GM19240 (cell line): Measurements from ENCODE around the gene RNF141.

Experiments used
- DNase-seq: peaks from one replicate; pipeline ENCODE4 v3.0.0; 2011; ENCODE audit warnings: low spot score; ENCODE audit not compliant: insufficient read length

Gene RNF141

DNA sequence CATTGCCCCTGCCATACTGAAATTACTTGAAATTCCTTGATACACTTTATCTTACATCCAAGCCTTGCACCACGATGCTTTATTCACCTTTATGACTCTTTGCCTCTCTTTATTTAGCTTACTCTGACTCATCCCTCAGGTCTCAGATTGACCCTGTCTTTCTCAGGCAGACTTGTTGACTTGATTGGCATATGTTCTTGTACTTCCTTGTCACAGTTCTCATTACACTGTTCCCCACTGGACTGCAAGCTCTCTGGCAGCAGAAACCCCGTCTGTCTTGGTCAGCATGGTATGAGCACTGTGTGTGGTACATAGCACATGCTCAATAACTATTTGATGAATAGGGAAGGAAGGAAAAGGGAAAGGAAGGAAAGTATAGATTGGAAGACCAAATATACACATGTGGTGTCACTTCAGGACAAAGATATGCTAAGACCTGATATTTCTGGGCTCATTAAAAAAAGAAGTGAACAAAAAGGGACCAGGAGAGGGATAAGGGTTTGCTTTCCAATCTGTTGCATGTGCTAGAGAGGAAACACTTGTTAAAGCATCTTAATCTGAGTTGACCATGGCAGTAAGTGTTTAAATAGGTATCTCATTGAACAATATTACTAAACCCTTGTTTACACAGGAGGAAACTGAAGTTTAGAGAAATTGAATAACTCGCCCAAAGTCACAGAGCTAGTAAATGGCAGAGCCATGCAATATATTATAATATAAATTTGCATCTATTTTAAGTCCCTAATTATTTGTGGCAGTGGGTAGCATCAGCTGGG, 20.2 kb upstream of the RNF141 start:
- DNase-seq = no peak

DNA sequence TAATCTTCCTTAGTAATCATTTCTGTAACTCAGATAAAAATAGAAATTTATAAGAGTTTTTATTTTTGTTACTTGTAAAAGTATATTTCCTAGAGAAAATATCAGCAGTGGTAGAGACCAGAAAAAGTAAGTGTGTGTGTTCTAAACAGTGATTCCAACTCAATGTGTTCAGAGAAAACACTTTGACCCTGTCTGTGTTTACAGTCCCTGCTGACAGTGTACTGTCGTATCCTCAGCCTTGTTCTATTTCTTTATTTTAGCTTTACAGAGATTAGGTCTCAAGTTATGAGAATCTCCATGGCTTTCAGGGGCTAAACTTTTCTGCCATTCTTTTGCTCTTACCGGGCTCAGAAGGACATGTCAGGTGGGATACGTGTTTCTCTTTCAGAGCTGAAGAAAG, 17.3 kb upstream of the RNF141 start:
- DNase-seq = no peak

DNA sequence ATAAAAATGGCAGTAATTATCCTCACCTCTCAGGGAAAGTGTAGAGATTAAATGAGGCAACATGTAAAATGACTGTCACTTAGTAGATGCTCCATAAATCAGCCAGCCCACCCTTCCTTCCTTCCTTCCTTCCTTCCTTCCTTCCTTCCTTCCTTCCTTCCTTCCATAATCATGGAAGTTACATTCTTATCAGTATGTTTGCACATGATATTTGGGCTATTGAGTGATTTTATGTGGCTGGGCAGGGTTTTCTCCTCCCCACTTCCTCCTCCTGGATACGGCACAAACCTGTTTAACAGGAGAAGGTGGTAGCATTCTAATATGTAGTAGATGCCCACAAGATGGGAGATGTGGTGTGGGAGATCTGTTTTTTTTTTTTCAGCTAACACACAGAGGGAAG, 15.6 kb upstream of the RNF141 start:
- DNase-seq = no peak

DNA sequence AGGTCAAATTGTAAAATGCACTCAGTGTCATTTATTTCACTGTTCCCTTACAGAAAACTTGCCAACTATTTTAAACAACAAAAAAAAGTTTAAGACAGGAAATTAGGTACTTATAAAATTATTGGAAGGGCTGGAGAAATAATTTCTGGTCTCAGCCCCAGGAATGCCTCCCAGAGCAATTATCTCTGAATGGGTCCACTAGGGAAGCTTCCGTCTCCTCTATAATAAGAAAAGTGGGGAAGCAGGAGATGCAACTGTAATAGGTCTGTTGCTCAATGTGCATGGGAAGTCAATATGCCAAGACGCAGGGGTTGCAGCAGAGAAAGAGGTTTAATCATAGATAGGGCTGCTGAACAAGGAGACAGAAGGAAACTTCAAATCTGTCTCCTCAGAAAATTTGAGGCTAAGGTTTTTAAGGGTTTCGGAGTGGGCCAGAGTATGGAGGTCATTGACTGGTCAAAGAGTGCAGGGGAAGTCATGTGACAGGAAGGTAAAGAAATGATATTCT, 10.9 kb upstream of the RNF141 start:
- DNase-seq = no peak

DNA sequence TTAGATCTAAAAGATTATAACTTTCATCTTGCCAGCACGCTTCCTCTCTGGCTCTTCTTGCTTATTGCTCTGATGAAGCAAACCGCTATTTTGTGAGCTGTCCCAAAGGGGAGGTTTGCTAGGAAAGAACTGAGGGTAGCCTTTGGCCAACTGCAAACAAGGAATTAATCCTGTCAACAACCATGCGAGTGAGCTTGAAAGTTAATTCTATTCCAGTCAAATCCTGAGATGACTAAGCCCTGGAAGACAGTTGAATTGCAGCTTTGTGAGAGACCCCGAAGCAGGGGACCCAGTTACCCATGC, 10.3 kb upstream of the RNF141 start:
- no peak for DNase-seq

DNA sequence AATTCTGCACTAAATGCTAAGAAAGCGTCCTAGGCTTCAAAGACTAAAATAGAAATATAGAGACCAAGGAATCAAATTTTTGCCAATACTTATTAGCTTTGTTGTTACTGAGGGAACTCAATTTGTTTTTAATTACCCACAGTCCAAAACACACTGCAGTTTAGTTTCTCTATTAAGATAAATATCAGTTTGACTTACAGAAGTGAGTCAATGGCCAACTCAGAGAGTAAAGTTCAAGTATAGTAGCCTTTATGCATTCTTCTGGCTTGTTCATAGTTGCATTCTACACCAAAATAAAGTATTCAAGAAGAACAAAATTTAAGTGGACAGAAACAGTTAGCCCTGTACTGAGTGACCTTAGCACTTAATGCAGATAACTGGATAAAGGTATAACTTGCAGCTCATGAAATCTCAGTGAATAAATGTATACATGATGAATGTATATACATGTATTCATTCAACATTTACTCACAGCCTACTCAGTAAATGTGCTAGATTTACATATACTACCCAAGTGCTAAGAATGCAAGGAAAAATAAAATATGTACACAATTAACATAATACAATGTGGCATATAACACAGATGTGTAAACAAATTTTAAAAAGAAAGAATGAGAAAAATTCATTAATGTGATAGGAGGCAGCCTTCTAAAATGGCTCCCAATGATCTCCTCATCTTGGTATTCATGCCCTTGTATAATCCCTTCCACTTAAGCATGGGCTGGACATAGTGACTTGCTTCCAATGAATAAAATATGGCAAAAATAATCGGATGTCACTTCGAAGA, 9.7 kb upstream of the RNF141 start:
- DNase-seq = no peak

DNA sequence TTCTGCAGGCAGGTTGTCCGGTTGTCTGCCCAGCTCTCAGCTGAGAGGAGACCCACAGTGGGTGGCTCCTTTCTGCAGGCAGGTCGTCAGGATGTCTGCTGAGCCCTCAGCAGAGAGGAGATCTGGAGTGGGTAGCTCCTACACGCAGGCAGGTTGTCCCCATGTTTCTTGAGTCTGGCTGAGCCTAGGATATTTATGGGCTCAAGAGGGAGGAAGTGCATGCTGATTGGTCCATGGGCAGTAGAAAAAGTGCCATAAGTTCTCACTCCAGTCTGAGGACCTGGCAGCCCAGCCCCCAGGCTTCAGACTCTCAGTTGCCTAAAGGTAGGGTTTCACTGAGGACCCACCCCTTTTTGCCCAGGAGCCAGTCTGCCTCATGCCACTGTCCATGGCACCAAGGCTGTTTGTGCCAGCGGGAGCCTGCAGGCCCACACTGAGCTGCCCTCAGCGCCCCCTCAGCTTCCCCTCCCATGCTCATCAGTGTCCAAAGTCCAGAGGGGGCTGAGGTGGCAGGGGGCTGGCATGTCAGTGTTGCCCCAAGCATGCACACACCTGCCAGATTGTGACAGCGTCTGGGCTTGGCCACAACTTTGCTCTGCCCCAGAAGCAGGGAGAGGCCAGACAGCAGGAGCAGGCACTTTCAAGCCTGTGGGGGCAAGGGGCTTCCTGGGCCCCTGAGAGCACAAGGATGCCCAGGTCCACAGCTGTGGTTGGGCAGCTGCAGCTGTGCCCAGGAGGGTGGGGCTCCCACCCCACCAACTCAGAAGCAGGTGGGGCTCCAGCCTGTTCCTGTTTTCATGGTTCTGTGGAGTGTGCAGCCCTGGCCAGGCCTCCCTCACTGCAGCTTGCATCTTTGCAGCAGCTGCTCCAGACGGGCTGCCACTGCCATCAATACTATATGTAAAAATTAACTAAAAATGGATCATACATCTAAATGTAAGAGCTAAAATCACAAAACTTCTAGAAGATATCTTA, 3.8 kb upstream of the RNF141 start:
- DNase-seq = no peak

DNA sequence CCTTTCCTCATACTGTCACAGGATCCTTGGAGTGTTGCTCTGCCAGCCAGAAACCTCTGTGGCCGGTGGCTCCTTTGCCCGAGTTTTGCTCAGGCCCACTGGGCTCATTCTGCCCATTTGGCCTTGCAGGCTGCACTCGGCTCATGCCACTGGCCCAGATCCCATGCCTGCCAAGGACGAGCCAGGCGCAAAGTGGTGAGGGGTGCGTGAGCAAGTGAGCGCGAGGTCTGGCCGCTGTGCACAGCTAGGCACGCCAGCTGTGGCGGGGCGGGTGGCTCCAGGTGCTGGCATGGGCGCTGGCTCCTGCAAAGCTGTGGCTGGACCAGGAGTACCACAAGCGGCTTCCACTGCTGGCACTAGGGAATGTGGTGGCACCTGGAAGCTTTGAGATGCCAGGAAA, 2.8 kb upstream of the RNF141 start:
- DNase-seq = no peak

DNA sequence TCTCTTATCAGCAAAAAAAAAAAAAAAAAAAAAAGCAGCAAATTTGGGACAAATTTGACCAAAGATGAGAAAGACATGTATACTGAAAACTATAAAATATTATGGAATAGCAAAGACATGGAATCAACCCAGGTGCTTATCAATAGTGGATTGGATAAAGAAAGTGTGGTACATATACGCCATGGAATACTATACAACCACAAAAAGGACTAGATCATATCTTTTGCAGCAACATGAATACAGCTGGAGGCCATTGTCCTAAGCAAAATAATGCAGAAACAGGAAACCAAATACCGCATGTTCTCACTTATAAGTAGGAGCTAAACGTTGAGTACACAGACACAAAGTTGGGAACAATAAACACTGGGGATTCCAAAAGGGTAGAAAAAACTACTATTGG, 1.8 kb upstream of the RNF141 start:
- no peak for DNase-seq

DNA sequence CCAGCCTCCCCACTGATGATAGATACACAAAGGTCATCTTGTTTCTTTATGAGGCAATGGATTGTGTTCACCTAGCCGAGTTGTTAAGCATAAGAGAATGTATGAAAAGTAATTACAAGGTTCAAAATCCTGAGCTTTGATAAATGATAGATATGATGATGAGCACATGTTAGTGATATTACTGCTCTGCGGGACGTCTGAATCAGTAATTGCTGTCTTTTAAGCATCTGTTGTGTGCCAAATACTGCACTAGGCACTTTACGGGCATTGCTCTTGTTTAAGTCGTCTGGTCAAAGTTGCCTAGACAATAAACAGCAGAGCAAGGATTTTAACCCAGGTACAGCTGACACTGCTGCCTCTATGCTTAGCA, 559 bp upstream of the RNF141 start:
- DNase-seq = no peak

DNA sequence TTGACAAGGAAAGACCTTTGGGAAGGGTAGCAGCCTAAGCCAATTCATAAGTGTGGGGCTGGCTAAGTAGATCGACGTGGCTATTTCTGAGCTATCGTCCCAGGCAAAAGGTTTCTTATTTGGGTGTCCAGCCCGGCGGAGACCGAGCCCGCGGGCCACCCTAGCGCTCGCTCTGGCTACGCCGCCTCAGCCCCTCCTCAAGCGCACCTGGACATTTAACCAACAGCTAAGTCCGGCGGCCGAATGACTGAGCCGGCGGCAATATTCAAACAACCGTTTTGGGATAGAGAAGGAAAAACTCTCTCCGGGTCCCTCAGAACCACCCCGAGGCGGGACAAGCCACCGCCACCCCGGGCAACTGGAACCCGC, 457 bp downstream of the RNF141 start:
- no peak for DNase-seq

DNA sequence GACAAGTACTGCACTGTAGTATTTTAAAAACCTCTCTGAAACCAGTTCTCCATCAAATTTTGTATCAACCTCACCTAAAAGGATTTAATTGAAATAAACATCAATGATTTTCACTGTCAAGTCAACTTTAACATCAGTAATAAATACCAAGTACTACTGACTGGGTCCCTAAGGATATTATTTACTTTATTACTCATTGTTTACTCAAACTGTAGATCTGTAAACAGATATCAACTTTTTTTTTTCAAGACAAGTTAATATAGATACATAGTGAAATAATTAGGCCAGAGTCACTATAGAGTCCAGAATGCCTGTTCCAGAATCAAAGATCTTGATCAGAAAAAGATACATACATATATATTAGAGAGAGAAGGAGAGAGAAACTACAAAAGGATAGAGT, 1.6 kb downstream of the RNF141 start:
- no peak for DNase-seq

DNA sequence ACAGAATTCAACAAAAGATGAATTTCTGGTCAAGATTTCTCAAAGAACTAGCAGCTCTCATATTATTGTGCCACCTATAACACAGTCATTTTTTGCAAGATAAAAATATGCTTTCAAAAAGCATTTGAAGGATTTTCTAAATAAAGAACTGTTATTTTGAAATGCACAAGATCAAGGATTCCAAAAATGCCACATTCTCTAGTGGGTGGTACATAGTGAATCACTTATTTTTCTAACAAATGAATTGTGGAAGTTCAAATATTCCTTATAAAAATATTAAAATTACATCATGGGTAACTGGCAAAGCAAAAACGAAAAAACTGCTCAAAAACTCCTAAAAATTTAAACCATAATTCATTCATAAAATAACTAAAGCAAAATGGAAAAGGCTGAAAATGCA, 2.1 kb downstream of the RNF141 start:
- DNase-seq = no peak

DNA sequence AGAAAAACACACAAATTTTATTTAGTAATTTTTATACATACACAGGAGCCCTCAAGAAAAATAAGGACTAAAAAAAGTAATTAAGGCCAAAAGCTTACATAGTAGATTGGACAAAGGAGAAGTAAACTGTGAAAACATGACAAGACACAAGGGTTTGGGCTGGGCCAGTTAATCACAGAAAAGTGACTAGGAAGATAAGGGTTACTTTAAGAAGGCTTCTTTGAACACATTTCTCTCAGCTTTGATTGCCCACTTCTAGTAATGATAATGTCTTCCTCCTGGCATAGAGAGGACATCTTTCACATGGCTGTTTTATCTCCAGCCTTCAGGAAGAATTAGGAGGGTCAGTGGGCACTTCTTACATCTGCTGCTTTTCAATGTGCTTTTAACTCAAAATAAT, 3.4 kb downstream of the RNF141 start:
- no peak for DNase-seq

DNA sequence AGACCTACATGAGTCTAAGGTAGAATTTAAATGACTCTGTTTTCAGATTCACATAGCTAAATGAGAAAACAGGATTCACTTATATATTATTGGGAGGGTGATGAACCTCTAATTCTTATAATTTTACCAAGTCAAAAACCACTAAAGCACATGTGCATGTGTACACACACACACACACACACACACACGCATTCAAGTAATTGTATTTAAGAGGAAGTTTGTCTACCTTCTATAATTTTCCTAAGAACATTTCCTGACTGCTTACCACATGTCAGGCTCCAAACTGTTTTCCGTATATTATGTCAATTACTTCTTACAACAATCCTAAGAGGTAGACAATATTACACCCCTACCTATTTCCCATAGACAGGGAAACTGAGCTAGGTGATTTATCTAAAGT, 6.7 kb downstream of the RNF141 start:
- DNase-seq = no peak

DNA sequence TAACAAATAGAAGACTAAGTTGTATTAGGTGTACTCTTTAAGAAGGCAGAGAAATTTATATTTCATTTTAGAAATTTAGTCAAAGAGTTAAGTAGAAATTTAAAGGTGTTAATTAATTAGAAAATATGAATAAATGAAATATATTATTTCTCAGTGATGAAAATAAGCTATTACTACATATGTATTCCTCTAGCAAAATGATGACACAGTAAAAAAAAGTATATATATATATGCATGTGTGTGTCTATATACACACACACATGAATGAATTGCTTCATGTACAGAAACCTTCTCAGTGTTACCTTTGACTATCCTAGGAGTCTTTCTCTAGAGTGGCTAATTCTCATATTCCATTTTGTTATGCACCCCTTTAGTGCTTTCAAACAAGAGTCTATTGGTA, 7.7 kb downstream of the RNF141 start:
- DNase-seq = no peak

DNA sequence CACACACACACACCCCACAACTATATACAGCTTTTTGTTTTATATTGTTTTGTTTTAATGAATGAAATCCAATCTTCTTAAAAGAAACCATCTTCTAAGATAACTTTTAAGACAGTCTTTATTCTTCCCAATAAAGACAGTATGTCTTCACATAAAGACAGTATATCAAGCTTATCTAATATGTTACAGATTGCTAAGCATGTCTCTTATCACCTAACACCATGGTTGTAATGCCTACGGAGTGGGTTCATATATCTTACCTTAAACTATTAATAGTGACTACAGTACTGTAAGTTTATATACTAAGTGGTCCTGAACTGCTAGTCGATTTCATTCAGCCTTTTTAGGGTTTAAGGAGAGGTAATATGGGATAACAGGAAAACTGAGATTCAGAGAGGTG, 8.5 kb downstream of the RNF141 start:
- DNase-seq = no peak

DNA sequence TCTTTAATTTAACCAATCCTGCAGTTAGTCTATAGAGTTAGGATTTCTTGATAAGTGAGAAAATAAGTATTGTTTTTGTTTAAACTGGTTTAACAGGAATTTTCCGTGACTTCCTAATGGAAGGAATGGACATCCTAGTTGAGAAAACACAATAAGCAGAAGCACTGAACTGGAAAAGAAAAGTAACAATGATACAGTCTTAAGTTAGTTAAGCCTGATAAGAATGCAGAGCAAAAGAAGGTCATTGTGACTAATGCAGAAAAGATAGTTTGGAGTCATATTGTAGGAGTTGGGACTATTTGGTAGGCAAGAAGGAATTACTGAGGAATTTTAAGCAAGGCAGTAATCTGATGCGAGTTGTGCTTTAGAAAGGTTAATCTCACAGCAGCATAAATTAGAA, 11.7 kb downstream of the RNF141 start:
- DNase-seq = no peak

DNA sequence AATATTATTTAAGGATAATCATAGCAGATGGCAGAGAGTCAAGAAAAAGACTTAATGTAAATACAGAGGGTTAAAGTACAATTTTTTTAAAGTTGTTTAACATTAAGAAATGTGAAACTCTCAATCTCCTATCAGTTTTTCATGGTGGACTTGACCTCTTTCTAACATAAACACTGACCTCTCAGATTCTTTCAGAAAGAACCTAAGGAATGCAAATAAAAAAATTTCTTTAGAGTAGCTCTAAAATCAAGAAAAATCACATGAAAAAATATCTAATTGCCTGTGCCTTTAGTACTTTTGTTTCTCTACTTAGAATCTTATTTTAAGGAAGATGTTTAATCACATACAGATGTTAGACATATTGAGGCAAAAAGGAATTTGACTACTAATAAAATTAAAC, 12.9 kb downstream of the RNF141 start:
- DNase-seq = no peak

DNA sequence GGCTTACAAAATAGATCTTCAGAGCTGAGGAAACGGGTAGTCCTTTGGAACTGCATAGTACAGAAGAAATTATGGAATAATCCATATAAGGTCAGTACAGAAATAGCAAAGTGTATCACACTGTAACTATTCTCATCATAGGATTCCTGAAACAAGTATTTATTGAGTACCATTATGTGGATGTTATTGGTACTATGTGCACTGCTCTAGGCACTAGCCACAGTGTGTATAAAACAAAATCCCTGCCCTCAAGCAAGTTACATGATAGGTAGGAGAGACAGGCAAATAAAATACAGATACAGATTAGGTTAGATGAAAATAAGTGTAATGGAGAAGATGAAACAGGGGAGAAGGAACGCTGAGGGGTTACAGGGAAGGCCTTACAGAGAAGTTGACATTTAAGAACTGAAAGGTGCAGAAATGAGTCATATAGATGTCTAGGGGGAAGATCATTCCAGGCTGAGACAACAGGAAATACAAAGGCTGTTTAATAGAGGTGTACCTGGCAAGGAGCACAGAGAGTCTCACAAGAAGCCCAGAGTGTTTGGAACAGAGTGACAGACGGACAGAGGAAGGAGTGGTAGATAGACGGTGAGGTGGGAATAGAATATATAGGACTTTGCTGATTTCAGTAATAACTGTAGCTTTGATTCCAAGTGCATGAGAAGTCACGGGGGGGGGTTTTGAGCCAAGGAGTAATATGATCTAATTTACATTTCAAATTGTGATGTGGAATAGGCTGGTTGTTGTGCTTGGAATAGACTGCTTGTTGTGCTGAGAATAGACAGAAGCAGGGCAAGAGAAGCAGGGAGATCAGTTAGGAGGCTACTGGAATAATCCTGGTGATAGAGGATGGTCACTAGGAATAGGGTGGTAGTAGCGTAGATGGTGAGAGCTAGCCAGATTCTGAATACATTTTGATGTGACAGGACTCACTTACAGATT, 13.7 kb downstream of the RNF141 start:
- DNase-seq = no peak

DNA sequence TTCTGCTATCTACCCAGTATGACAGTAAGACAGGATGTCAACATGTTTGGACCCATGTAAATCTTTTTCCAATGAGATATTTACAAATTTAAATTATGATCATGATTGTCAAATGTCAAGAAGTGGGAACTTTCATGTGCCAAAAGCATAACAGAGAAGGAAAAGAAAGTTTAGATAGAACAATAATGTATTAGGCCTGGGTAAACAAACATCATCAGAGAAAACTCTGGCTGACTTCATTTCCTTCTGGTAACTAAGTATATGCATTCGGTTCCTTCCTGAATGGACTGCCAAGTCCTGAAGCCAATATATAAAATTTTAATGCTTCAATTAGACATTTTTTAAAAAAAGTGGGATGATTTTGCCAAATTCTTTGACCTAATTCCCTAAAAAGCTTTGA, 16.5 kb downstream of the RNF141 start:
- no peak for DNase-seq
